ENCODE measurements around the gene ATP2B3. TPM values are rescaled to one million over a fixed set of nuclear protein-coding genes. Genes with fewer than 3 reads are reported as not detected.

ATP2B3 gene
- total and polyA plus RNA-seq, 9 of the 15 experiments (the other 6 are each of a cell fraction or from before 2014, with no cell fraction given) = 0.04 TPM; not detected in 8

DNA sequence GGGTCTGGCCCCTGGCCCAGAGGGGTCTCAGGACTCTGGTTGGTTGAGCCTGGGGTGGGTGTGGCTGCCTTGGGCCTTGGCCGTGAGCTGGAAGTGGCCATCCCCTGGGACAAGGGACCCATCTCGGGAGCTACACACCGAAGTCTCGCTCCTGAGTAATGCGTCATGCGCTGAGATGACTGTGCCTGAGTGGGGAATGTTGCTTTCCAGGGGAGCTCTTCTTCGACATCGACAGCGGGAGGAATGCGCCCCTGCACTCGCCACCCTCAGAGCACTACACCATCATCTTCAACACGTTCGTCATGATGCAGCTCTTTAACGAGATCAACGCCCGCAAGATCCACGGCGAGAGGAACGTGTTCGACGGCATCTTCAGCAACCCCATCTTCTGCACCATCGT is 43.0 kb downstream of the ATP2B3 start:
- no peak for TF ChIP-seq ZNF699 (CRISPR knock-in tag; IDR thresholded peaks at IDR 0.05; ENCODE audit: insufficient replicate concordance)
- no peak for TF ChIP-seq ASH1L (IDR thresholded peaks at IDR 0.05; ENCODE audit: borderline replicate concordance, low read depth, partially characterized antibody)
- TF ChIP-seq ZKSCAN3 (CRISPR knock-in tag; IDR thresholded peaks at IDR 0.05) = no peak
- TF ChIP-seq, protein P1, sequence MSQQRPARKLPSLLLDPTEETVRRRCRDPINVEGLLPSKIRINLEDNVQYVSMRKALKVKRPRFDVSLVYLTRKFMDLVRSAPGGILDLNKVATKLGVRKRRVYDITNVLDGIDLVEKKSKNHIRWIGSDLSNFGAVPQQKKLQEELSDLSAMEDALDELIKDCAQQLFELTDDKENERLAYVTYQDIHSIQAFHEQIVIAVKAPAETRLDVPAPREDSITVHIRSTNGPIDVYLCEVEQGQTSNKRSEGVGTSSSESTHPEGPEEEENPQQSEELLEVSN (IDR thresholded peaks at IDR 0.05; ENCODE audit: borderline replicate concordance in 1 of 2, extremely low read depth in 1 of 2, insufficient read depth in 1 of 2, insufficient read length in 1 of 2, low read depth in 1 of 2, low read length in 1 of 2, poor library complexity in 1 of 2, severe bottlenecking in 1 of 2) = no peak
- TF ChIP-seq SETDB1 (IDR thresholded peaks at IDR 0.05; ENCODE audit: low read length) = no peak
- TF ChIP-seq FUS (optimal IDR thresholded peaks at IDR 0.05; ENCODE audit: low read depth, low read length) = no peak
- TF ChIP-seq, protein P2, sequence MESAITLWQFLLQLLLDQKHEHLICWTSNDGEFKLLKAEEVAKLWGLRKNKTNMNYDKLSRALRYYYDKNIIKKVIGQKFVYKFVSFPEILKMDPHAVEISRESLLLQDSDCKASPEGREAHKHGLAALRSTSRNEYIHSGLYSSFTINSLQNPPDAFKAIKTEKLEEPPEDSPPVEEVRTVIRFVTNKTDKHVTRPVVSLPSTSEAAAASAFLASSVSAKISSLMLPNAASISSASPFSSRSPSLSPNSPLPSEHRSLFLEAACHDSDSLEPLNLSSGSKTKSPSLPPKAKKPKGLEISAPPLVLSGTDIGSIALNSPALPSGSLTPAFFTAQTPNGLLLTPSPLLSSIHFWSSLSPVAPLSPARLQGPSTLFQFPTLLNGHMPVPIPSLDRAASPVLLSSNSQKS (CRISPR knock-in tag; IDR thresholded peaks at IDR 0.05) = no peak
- TF ChIP-seq PHF20 (IDR thresholded peaks at IDR 0.05; ENCODE audit: partially characterized antibody) = no peak
- TF ChIP-seq, protein P3, sequence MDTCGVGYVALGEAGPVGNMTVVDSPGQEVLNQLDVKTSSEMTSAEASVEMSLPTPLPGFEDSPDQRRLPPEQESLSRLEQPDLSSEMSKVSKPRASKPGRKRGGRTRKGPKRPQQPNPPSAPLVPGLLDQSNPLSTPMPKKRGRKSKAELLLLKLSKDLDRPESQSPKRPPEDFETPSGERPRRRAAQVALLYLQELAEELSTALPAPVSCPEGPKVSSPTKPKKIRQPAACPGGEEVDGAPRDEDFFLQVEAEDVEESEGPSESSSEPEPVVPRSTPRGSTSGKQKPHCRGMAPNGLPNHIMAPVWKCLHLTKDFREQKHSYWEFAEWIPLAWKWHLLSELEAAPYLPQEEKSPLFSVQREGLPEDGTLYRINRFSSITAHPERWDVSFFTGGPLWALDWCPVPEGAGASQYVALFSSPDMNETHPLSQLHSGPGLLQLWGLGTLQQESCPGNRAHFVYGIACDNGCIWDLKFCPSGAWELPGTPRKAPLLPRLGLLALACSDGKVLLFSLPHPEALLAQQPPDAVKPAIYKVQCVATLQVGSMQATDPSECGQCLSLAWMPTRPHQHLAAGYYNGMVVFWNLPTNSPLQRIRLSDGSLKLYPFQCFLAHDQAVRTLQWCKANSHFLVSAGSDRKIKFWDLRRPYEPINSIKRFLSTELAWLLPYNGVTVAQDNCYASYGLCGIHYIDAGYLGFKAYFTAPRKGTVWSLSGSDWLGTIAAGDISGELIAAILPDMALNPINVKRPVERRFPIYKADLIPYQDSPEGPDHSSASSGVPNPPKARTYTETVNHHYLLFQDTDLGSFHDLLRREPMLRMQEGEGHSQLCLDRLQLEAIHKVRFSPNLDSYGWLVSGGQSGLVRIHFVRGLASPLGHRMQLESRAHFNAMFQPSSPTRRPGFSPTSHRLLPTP (IDR thresholded peaks at IDR 0.05; ENCODE audit: borderline replicate concordance, extremely low read depth, insufficient read length) = no peak
- TF ChIP-seq ZNF23 (CRISPR knock-in tag; IDR thresholded peaks at IDR 0.05) = no peak
- TF ChIP-seq, protein P4, sequence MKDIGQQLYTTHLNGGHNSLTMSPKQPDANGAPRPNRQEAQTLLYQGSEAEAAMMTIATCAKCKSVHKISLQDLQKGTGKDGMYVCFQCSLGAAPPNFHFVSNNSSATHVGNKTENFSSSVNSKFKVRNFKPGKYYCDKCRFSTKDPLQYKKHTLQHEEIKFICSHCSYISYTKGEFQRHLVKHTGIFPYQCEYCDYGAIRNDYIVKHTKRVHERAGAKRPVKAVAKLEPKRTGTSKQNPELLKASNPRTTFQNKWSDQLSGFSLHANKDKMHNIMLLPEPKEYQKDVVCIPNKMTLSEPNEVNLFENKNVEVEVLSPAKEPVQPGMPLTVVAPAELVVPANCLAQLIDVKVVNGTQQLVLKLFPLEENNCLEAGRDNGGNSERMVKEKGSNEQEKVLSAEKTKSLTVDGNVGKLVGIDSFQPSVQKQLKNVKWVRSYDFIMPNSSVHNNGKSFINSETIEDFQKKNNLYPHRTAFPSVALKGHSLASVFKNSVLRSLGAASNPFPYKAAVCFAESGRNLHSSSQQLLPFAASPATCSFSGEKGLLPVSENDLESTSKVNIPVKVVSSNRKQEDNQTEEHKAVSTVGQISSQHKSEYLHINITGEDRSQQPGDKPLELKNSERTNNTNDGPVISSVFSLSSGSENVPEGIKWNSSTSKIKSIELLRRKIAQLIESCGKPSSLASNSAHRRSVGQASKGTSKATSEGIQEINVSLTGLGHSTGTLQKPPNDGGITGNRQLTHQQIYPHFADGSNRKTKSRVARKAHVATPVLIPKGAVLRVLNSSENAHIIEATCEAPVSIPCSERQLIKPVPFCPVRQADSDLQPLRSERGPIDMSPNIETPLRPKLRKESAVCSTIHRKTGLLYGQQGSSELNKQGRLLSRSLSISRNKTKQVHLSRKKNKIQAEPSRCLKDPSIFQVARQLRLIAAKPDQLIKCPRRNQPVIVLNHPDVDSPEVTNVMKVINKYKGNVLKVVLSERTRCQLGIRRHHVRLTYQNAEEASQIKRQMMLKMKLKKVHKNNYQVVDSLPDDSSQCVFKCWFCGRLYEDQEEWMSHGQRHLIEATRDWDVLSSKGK (CRISPR knock-in tag; IDR thresholded peaks at IDR 0.05) = no peak
- no peak for TF ChIP-seq ZFP1 (CRISPR knock-in tag; IDR thresholded peaks at IDR 0.05)
- TF ChIP-seq SMARCE1 (IDR thresholded peaks at IDR 0.05) = no peak
- TF ChIP-seq FOXJ2 (tag; IDR thresholded peaks at IDR 0.05) = no peak
- Histone ChIP-seq H3K79me2 (ENCODE audit: control insufficient read depth, insufficient read depth, low read length) (no peaks in the 10 kb centered on the region), H3K27me3 (ENCODE audit: control insufficient read depth in 2 of 2, insufficient read depth in 2 of 2, low read length in 2 of 2) (peaks cover 41 to 73% of the 10 kb centered on the region in 2 experiments; a peak in 4 of 5 replicates), H3K36me3 (ENCODE audit: control insufficient read depth, insufficient read depth, low read length) (no peaks in the 10 kb centered on the region), H3K4me3 (no peak overlapping the region), H3K9me3 (replicated peaks; ENCODE audit: control insufficient read depth, insufficient read depth, low read depth, low read length) (no peaks in the 10 kb centered on the region), H3K4me2 (ENCODE audit: insufficient read depth, low read length) (no peak overlapping the region), H3K4me1 (replicated peaks in 1 of 2; ENCODE audit: control insufficient read depth in 2 of 2, insufficient read depth in 2 of 2, low read length in 2 of 2) (peaks cover 0 to 15% of the 10 kb centered on the region in 2 experiments; a peak in 3 of 5 replicates), H3K9ac (ENCODE audit: insufficient read depth in 1 of 2, low read depth in 2 of 2, low read length in 2 of 2) (no peak overlapping the region), H2AFZ (ENCODE audit: low read depth, low read length) (no peak overlapping the region), H3K27ac (ENCODE audit: extremely low read depth, low read depth, low read length) (no peak overlapping the region), H4K20me1 (replicated peaks; ENCODE audit: control insufficient read depth, insufficient read depth, low read length) (no peaks in the 10 kb centered on the region), H3K9me1 (ENCODE audit: control insufficient read depth, insufficient read depth, low read length) (no peaks in the 10 kb centered on the region)
- in situ Hi-C loops (cut with MboI) (no loop called here), intact Hi-C loops (cut with micrococcal nuclease) (no loop called here)
- ChIA-PET POLR2A (interaction anchor here (1.1 kb wide), 1 partner anchor 20 kb away, joined by 3 read pairs; no protein-coding TSS in a partner anchor), CTCF (ENCODE audit: low intra/inter-chr PET ratio) (no interaction called here)
- FAIRE-seq = no peak
- WGBS (ENCODE audit: insufficient coverage, low coverage, missing lambda C conversion rate) = 9% methylated on average over 18 of the region's 22 CpGs
- no peak for ATAC-seq
- BruUV-seq (replicated peaks) = no TSS peak
- no peak for DNase-seq (ENCODE audit: extremely low read depth in 1 of 4, low spot score in 3 of 4)

All from K562 (cell line).